Endothelial cell of umbilical vein (primary cell): Measurements from ENCODE around the gene DNAJC17. TPM values are rescaled to one million over a fixed set of nuclear protein-coding genes. Genes with fewer than 3 reads are reported as not detected.
A peak's percentile ranks its signal among the peaks of the same experiment; 100 is the strongest.

Experiments used
- BruUV-seq: library from RNA; stranded (reverse); fragments of 400-500 nt; replicated peaks from 2 replicates; lab custom pipeline; 2021; lab: Mats Ljungman, UMichigan
- CTCF ChIA-PET: fragments of 300-600, 350-600 bp; sonication (Branson Sonifier 250); formaldehyde crosslinking; loops from one replicate; lab custom pipeline; 2021; ENCODE audit warnings: antibody characterized with exemption, inconsistent platforms; lab: Charles Lee
- POLR2A ChIA-PET: fragments of 300-600, 350-600 bp; sonication (Branson Sonifier 250); formaldehyde crosslinking; loops from one replicate; lab custom pipeline; 2021; ENCODE audit warnings: antibody characterized with exemption, inconsistent platforms; lab: Charles Lee
- DNase-seq: peaks from one replicate; pipeline ENCODE4 v3.0.0-alpha.2; 2011; ENCODE audit warnings: low read depth, low spot score
- FAIRE-seq: peaks from 2 replicates; lab custom pipeline; 2011; peaks lifted over from hg19 to GRCh38; lab: Jason Lieb, UNC
- H2AFZ ChIP-seq: 2 replicates; pipeline ENCODE4 v1.6.0; 2012; ENCODE audit warnings: low read depth, low read length, control low read depth, inconsistent platforms
- H3K27ac ChIP-seq: 2 replicates; pipeline ENCODE4 v1.5.1; 2011; ENCODE audit warnings: low read depth, mild to moderate bottlenecking, control low read depth, low read length, moderate library complexity; ENCODE audit not compliant: insufficient read depth
- H3K27me3 ChIP-seq, 2 experiments: 2 replicates each; pipeline versions ENCODE4 v1.6.0 to v1.6.1; 2011; ENCODE audit warnings: low read length in 2 of 2, mixed read lengths in 1 of 2; ENCODE audit not compliant: control insufficient read depth in 2 of 2, insufficient read depth in 2 of 2
- H3K36me3 ChIP-seq, 2 experiments: 2 replicates in 1 of 2; 3 replicates in 1 of 2; pipeline ENCODE4 v1.5.1; 2011; ENCODE audit warnings: low read length in 2 of 2, mild to moderate bottlenecking in 1 of 2, moderate library complexity in 1 of 2; ENCODE audit not compliant: control insufficient read depth in 2 of 2, insufficient read depth in 2 of 2; ENCODE audit errors: extremely low read depth in 1 of 2
- H3K4me1 ChIP-seq: 3 replicates; pipeline ENCODE4 v1.5.1; 2011; ENCODE audit warnings: mild to moderate bottlenecking, low read length; ENCODE audit not compliant: control insufficient read depth, insufficient read depth; ENCODE audit errors: extremely low read depth
- H3K4me2 ChIP-seq: 2 replicates; pipeline ENCODE4 v1.6.1; 2011; ENCODE audit warnings: low read length, control low read depth, mixed read lengths; ENCODE audit not compliant: insufficient read depth
- H3K4me3 ChIP-seq, 3 experiments: fragments of 200-600 bp in 1 of 3; sonication (generic), shearing (Covaris generic) in 1 of 3; replicated peaks in 1 of 3; 2 replicates each; pipeline ENCODE4 v1.5.1; 2011 to 2016; ENCODE audit warnings: control low read depth in 3 of 3, low read length in 3 of 3, mild to moderate bottlenecking in 2 of 3, inconsistent platforms in 1 of 3, low read depth in 1 of 3, moderate library complexity in 1 of 3; ENCODE audit not compliant: insufficient read depth in 1 of 3
- H3K79me2 ChIP-seq: 2 replicates; pipeline ENCODE4 v1.6.0; 2012; ENCODE audit warnings: low read length, inconsistent platforms; ENCODE audit not compliant: control insufficient read depth, insufficient read depth
- H3K9ac ChIP-seq: replicated peaks from 2 replicates; pipeline ENCODE3; 2011; ENCODE audit warnings: low read length, control low read depth; ENCODE audit not compliant: insufficient read depth; ENCODE audit errors: extremely low read depth
- H3K9me1 ChIP-seq: replicated peaks from 3 replicates; pipeline ENCODE4 v1.6.0; 2011; ENCODE audit warnings: mild to moderate bottlenecking, low read length; ENCODE audit not compliant: control insufficient read depth, insufficient read depth; ENCODE audit errors: extremely low read depth
- H3K9me3 ChIP-seq: replicated peaks from 2 replicates; pipeline ENCODE4 v1.5.1; 2012; ENCODE audit warnings: low read length, inconsistent platforms; ENCODE audit not compliant: control insufficient read depth, insufficient read depth
- H4K20me1 ChIP-seq: replicated peaks from 2 replicates; pipeline ENCODE3; 2011; ENCODE audit warnings: mild to moderate bottlenecking, low read length; ENCODE audit not compliant: control insufficient read depth, insufficient read depth; ENCODE audit errors: extremely low read depth
- CTCF ChIP-seq, 2 donors: IDR thresholded peaks; 1 replicate in 1 of 2; 2 replicates in 1 of 2; pipeline ENCODE4 v1.5.1; 2011; ENCODE audit warnings: low read length in 2 of 2, mild to moderate bottlenecking in 2 of 2, moderate library complexity in 2 of 2, control low read depth in 1 of 2, inconsistent platforms in 1 of 2, low read depth in 1 of 2; ENCODE audit not compliant: insufficient read depth in 1 of 2; ENCODE audit errors: extremely low read depth in 1 of 2
- EZH2 ChIP-seq: IDR thresholded peaks from 2 replicates; pipeline ENCODE4 v1.6.1; 2012; ENCODE audit warnings: borderline replicate concordance, low read depth, mild to moderate bottlenecking, moderate library complexity, low read length, inconsistent platforms; ENCODE audit not compliant: severe bottlenecking
- FOS ChIP-seq: IDR thresholded peaks from 2 replicates; pipeline ENCODE4 v1.6.1; 2011; ENCODE audit warnings: mild to moderate bottlenecking, low read length, moderate library complexity, borderline replicate concordance; ENCODE audit not compliant: insufficient read depth
- GATA2 ChIP-seq: IDR thresholded peaks from 2 replicates; pipeline ENCODE4 v1.7.0; 2011; ENCODE audit warnings: low read depth, mild to moderate bottlenecking, moderate library complexity, mixed read lengths, low read length; ENCODE audit not compliant: insufficient read length, insufficient read depth
- JUN ChIP-seq: IDR thresholded peaks from 2 replicates; pipeline ENCODE4 v1.6.1; 2011; ENCODE audit warnings: borderline replicate concordance, low read depth; ENCODE audit not compliant: insufficient read length, insufficient read depth
- MYC ChIP-seq: IDR thresholded peaks from one replicate; pipeline ENCODE4 v1.6.1; 2011; ENCODE audit warnings: mild to moderate bottlenecking, low read depth, low read length
- POLR2A ChIP-seq: IDR thresholded peaks from 2 replicates; pipeline ENCODE4 v1.6.1; 2012; ENCODE audit warnings: low read depth, mild to moderate bottlenecking, control low read depth, low read length
- POLR2AphosphoS5 ChIP-seq: IDR thresholded peaks from 2 replicates; pipeline ENCODE4 v1.6.1; 2012; ENCODE audit warnings: low read depth, mild to moderate bottlenecking, control low read depth, low read length, moderate library complexity; ENCODE audit not compliant: insufficient read depth
- dilution Hi-C: fragments of 300-500 bp; cut with MboI; formaldehyde crosslinking; loops from one replicate; pipeline ENCODE4 v1.15.0; 2019; ENCODE audit warnings: low sequenced_read_pairs; ENCODE audit not compliant: extremely low pct_ligation_motif_present
- intact Hi-C: fragments of 100-400 bp; cut with micrococcal nuclease; formaldehyde crosslinking; loops from one replicate; pipeline ENCODE4 v1.10.0; 2022
- polyA plus RNA-seq, 4 experiments: library from polyadenylated mRNA; depleted of rRNA in 3 of 4; stranded (reverse) in 3 of 4; unstranded in 1 of 4; fragments of >200 nt; gene quantifications; 2 replicates each; pipeline versions ENCODE4 v1.2.1 to v1.2.3, GENCODE V29; 2011 to 2012; ENCODE audit warnings: missing spikeins in 1 of 4
- total RNA-seq: library from RNA; stranded (reverse); gene quantifications from 2 replicates; pipeline ENCODE4 v1.2.3, GENCODE V29; 2021
- TF ChIP-seq, protein P1 (sequence below): IDR thresholded peaks from 2 replicates; pipeline ENCODE4 v1.6.1; 2011; ENCODE audit not compliant: insufficient read depth, insufficient read length

Gene DNAJC17
- total and polyA plus RNA-seq, 2 donors (not counting 3 experiments of a cell fraction or from before 2014, with no cell fraction given): 30.7 to 46.4 TPM

DNA sequence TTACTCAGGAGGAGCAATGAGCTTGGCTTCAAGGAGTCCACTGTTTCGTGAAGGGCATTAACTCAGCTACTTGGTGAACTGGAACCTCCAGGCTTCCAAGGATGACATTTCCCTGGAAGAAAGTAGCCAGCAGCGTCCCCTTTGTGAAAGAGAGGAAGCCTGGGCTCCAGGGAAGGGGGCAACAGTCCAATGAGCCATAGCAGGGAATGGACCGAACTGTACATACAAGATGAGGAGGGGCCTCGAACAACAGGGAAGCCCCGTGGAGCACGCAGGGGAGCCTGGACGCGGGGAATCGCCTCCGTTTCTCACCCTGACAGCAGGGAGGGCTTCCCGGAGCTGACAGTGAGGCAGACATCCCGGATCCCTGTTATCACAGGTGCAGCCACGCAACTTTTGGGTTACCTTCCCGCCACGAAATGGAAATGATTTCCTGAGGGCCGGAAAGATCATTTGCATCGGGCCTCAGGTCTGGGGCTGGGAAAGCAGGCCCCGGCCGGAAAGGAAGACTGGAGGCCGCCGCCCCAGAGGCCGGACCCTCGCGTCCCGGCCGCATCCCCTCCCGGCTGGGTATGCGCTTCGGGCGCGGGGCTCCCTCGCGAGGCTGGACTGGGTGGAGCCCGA, 36.1 kb upstream of the DNAJC17 start:
- peaks cover 11% of the 10 kb centered on the region in 2 experiments for H3K27me3 ChIP-seq
- no peak overlapping the region for H3K4me3 ChIP-seq
- no peak overlapping the region for H3K27ac ChIP-seq
- H3K9me1 ChIP-seq: no peaks in the 10 kb centered on the region
- no peaks in the 10 kb centered on the region for H3K36me3 ChIP-seq
- FAIRE-seq: no peak
- ChIA-PET POLR2A (no interaction called here), CTCF (interaction anchor here (0.9 to 8.3 kb wide), 6 partner anchors 15 to 110 kb away, joined by 3 to 71 read pairs (median 6); partner anchors contain the start of gene CHAC1)
- H2AFZ ChIP-seq: no peak overlapping the region
- no peaks in the 10 kb centered on the region for H3K79me2 ChIP-seq
- H3K9ac ChIP-seq: no peak overlapping the region
- no TSS peak for BruUV-seq
- no peaks in the 10 kb centered on the region for H3K9me3 ChIP-seq
- peaks cover 5% of the 10 kb centered on the region for H3K4me1 ChIP-seq
- TF ChIP-seq EZH2 (peak; percentile 25), GATA2 (no peak)
- no peak overlapping the region for H3K4me2 ChIP-seq
- dilution Hi-C loops (no loop called here), intact Hi-C loops (no loop called here)
- DNase-seq: no peak
- no peaks in the 10 kb centered on the region for H4K20me1 ChIP-seq

DNA sequence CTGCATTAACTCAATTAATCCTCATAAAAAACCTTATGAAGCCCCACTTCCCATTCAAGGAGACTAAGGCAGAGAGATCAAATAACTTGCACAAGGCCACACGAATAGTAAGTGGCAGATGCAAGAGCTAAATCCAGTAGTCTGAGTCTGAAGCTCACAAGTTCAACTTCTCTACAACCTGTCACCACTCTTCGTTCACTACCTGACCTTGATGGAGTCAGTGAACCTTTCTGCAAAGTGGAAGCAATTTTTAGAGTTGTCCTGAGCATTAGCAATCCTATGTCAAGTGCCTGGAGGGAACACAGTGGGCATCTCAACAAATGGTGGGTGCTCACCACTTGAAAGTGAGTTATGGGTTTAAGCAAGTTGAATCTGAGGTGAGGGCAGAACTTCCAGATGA, 34.5 kb upstream of the DNAJC17 start:
- CTCF ChIA-PET: interaction anchor here (1.2 to 8.3 kb wide), 2 partner anchors 16 to 51 kb away, joined by 3 to 71 read pairs; no protein-coding TSS in a partner anchor
- H3K4me3 ChIP-seq: no peak overlapping the region
- no peaks in the 10 kb centered on the region for H3K9me3 ChIP-seq
- H3K79me2 ChIP-seq: no peaks in the 10 kb centered on the region
- FAIRE-seq: no peak
- intact Hi-C loops (no loop called here), dilution Hi-C loops (no loop called here)
- POLR2A ChIA-PET: no interaction called here
- no peak overlapping the region for H3K27ac ChIP-seq
- peaks cover 11% of the 10 kb centered on the region in 2 experiments for H3K27me3 ChIP-seq
- no TSS peak for BruUV-seq
- H4K20me1 ChIP-seq: no peaks in the 10 kb centered on the region
- no peak overlapping the region for H3K4me2 ChIP-seq
- no peak for DNase-seq
- no peaks in the 10 kb centered on the region for H3K9me1 ChIP-seq
- no peak overlapping the region for H3K9ac ChIP-seq
- no peak overlapping the region for H2AFZ ChIP-seq
- no peaks in the 10 kb centered on the region for H3K36me3 ChIP-seq
- peaks cover 5% of the 10 kb centered on the region for H3K4me1 ChIP-seq
- TF ChIP-seq GATA2 (no peak), EZH2 (no peak), FOS (no peak), POLR2AphosphoS5 (no peak), MYC (no peak), JUN (no peak), CTCF (IDR thresholded peaks at IDR 0.05; ENCODE audit: extremely low read depth in 1 of 2, insufficient read depth in 1 of 2, low read depth in 1 of 2, low read length in 2 of 2) (no peak), POLR2A (no peak)
- TF ChIP-seq, protein P1, sequence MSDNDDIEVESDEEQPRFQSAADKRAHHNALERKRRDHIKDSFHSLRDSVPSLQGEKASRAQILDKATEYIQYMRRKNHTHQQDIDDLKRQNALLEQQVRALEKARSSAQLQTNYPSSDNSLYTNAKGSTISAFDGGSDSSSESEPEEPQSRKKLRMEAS: no peak
